Osteocyte (in vitro differentiated cells): ENCODE results near the gene OXER1. TPM values are rescaled to one million over a fixed set of nuclear protein-coding genes. Genes with fewer than 3 reads are reported as not detected.
"Not testable (repeated sequence)": the region's sequence is repeated elsewhere in the genome, so short reads cannot be mapped to it uniquely, and the experiment has no call there.

Experiments used
- DNase-seq: peaks from one replicate; pipeline ENCODE4 v3.0.0; 2021; ENCODE audit warnings: mixed read lengths; ENCODE audit not compliant: unreplicated experiment; ENCODE audit errors: extremely low spot score
- H3K27ac Mint-ChIP-seq: one replicate; pipeline ENCODE4 v1.8.0; 2021; ENCODE audit warnings: mild to moderate bottlenecking, mixed read lengths; ENCODE audit not compliant: unreplicated experiment
- H3K27me3 Mint-ChIP-seq: one replicate; pipeline ENCODE4 v1.8.0; 2021; ENCODE audit warnings: mixed read lengths; ENCODE audit not compliant: unreplicated experiment
- H3K36me3 Mint-ChIP-seq: one replicate; pipeline ENCODE4 v1.8.0; 2021; ENCODE audit warnings: mixed read lengths; ENCODE audit not compliant: unreplicated experiment
- H3K4me1 Mint-ChIP-seq: one replicate; pipeline ENCODE4 v1.8.0; 2021; ENCODE audit warnings: mixed read lengths; ENCODE audit not compliant: unreplicated experiment
- H3K4me3 Mint-ChIP-seq: one replicate; pipeline ENCODE4 v1.8.0; 2021; ENCODE audit warnings: mild to moderate bottlenecking, moderate library complexity, mixed read lengths; ENCODE audit not compliant: unreplicated experiment
- H3K9me3 Mint-ChIP-seq: one replicate; pipeline ENCODE4 v1.8.0; 2021; ENCODE audit warnings: mixed read lengths; ENCODE audit not compliant: unreplicated experiment
- total RNA-seq: library from RNA; stranded (reverse); gene quantifications from 2 replicates; pipeline ENCODE4 v1.2.1, GENCODE V29; 2021
- TF ChIP-seq, protein P1 (sequence below): fragments of 200-600 bp; sonication (generic); IDR thresholded peaks from 2 replicates; pipeline ENCODE4 v1.5.0; 2021; ENCODE audit warnings: antibody characterized with exemption, mild to moderate bottlenecking, moderate library complexity

OXER1 gene
- total RNA-seq, 1 donor from 2014 or later: not detected

DNA sequence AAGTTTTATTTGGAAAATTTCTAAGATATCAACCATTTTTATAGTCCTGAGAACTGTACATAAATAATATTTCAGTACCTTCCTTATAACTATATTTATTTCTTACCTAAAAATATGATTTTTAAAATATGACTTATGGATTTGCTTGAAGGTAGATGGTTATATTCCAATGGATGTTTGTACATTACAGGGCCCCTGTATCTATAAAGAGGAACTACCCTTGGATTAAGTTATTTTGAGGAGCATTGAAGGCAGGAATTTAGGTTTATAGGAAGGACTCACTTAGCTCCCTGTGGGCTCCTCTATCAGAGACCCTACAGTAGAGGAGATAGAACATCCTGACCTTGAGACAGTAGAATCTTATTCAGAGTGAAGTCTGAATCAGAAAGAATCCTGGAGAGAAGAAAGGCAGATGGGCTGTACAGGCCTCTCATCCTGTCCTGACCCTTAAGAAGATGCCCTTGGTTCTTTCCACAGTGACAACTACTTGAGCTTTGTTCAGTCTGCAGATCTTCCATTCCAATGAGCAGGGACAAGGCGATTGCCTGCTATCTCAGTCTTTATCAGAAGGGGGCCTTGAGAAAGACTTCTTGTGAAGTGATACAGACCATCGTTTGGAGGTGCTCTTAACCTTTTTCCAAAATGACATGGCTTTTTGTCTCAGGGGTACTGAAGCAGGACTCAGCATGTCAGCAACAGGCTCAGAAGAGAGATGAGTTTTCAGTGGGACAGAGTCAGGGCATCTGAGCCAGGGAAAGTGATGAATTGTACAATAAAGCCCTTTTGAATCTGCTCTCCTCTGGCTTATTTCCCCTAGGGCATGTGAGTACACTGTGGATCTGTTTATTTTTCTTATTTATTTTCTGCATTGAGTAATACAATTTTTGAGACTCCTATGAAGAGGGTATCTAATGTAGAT is 20.9 kb downstream of the OXER1 start:
- TF ChIP-seq, protein P1, sequence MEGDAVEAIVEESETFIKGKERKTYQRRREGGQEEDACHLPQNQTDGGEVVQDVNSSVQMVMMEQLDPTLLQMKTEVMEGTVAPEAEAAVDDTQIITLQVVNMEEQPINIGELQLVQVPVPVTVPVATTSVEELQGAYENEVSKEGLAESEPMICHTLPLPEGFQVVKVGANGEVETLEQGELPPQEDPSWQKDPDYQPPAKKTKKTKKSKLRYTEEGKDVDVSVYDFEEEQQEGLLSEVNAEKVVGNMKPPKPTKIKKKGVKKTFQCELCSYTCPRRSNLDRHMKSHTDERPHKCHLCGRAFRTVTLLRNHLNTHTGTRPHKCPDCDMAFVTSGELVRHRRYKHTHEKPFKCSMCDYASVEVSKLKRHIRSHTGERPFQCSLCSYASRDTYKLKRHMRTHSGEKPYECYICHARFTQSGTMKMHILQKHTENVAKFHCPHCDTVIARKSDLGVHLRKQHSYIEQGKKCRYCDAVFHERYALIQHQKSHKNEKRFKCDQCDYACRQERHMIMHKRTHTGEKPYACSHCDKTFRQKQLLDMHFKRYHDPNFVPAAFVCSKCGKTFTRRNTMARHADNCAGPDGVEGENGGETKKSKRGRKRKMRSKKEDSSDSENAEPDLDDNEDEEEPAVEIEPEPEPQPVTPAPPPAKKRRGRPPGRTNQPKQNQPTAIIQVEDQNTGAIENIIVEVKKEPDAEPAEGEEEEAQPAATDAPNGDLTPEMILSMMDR: no peak
- no peak for DNase-seq
- H3K27ac Mint-ChIP-seq: no peak overlapping the region
- H3K9me3 Mint-ChIP-seq: no peaks in the 10 kb centered on the region
- H3K27me3 Mint-ChIP-seq: no peaks in the 10 kb centered on the region
- H3K4me3 Mint-ChIP-seq: no peak overlapping the region
- peaks cover 27% of the 10 kb centered on the region for H3K36me3 Mint-ChIP-seq
- H3K4me1 Mint-ChIP-seq: peaks cover 8% of the 10 kb centered on the region

- no peak for DNase-seq
- Mint-ChIP-seq H3K27ac (no peak overlapping the region), H3K4me1 (peaks cover 8% of the 10 kb centered on the region), H3K9me3 (no peaks in the 10 kb centered on the region), H3K36me3 (peaks cover 35% of the 10 kb centered on the region), H3K4me3 (no peak overlapping the region), H3K27me3 (no peaks in the 10 kb centered on the region)
- TF ChIP-seq, protein P1: no peak
These were observed 22.8 kb downstream of the OXER1 start for GRCh38 chr2:42741140-42741539.

DNA sequence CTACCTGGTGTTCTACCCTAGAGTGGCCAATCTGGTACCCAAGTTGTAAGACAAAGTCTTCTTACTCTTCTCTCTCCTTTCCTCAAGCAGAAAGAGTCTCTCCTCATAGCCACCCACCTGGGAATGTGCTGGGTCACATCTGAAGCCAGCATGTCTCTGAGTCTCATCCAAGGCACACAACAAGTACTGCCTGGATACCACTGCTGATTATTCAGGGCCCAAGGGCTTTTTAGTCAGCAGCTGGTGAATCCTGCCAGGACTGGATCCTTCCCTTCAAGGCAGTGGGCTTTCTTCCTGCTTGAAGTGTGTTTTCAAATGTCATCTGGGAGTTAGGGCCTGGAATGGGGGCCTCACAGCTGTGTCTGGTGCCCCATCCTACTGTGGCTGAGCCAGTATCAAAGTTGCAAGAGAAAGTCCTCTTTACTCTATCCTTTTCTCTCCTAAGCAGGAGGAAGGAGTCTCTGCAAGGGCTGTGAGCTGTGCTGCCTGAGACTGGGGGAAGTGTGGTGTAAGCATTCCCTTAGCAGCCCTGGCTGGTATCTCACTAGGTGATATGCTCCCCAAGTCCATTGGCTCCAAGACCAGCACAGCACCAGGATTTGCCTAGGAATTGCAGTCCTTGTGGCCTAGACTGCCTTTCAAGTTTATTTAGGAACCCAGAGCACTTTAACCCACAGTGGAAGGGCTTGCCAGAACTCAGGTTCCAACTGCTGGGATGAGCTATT is 27.2 kb downstream of the OXER1 start:
- Mint-ChIP-seq H3K4me3 (no peak overlapping the region), H3K4me1 (no peaks in the 10 kb centered on the region), H3K36me3 (peaks cover 61% of the 10 kb centered on the region), H3K27ac (no peak overlapping the region), H3K9me3 (peaks cover 21% of the 10 kb centered on the region), H3K27me3 (no peaks in the 10 kb centered on the region)
- TF ChIP-seq, protein P1: no peak
- no peak for DNase-seq

- H3K4me1 Mint-ChIP-seq: no peaks in the 10 kb centered on the region
- peaks cover 60% of the 10 kb centered on the region for H3K36me3 Mint-ChIP-seq
- TF ChIP-seq, protein P1: no peak
- no peaks in the 10 kb centered on the region for H3K27me3 Mint-ChIP-seq
- peaks cover 31% of the 10 kb centered on the region for H3K9me3 Mint-ChIP-seq
- no peak for DNase-seq
- no peak overlapping the region for H3K4me3 Mint-ChIP-seq
- H3K27ac Mint-ChIP-seq: no peak overlapping the region
These were observed 30.1 kb downstream of the OXER1 start for GRCh38 chr2:42733852-42734251.

DNA sequence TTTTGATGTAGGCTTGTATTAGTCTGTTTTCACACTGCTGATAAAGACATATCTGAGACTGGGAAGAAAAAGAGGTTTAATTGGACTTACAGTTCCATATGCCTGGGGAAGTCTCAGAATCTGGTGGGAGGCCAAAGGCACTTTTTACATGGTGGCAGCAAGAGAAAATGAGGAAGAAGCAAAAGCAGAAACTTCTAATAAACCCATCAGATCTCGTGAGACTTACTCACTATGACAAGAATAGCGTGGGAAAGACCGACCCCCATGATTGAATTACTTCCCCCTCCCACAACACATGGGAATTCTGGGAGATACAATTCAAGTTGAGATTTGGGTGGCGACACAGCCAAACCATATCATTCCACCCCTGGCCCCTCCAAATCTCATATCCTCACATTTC is 32.6 kb downstream of the OXER1 start:
- H3K27me3 Mint-ChIP-seq, DNase-seq, H3K27ac Mint-ChIP-seq, H3K4me1 Mint-ChIP-seq, H3K4me3 Mint-ChIP-seq: not testable (repeated sequence)
- H3K9me3 Mint-ChIP-seq: peaks cover 31% of the 10 kb centered on the region
- peaks cover 55% of the 10 kb centered on the region for H3K36me3 Mint-ChIP-seq
